ENCODE results near the gene FSTL4.

DNA sequence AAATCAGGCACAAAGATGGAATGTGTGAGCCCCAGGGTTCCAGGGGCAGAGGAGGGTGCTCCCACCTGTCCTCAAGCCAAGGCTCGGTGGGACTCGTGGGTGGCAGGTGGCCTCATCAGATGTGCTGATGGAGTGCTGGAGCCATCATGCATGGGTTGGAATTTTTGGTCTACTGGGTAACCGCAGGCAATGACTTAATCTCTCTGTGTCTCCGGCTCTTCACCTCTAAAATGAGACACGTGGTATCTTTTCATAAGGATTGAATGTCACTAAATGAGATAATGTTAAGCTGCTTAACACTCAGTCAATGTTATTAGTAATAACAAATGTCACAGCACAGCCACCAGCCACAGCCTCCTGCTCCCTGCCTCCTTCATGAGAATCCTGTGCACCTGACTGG is 315.0 kb downstream of the FSTL4 start:
- TF ChIP-seq CTCF (IDR thresholded peaks at IDR 0.05; ENCODE audit: low read length) (no peak), EZH2 (IDR thresholded peaks at IDR 0.05; ENCODE audit: borderline replicate concordance, low read length) (no peak)
